A549 (cell line): Measurements from ENCODE around the gene HDGF. TPM values are rescaled to one million over a fixed set of nuclear protein-coding genes. Genes with fewer than 3 reads are reported as not detected.

Experiments used
- ATOH8 ChIP-seq: fragments of 250-450 bp; sonication (Bioruptor Pico); IDR thresholded peaks from 2 replicates; pipeline ENCODE4 v1.5.0; 2020; ENCODE audit warnings: low read depth, mild to moderate bottlenecking, moderate library complexity
- CBX2 ChIP-seq: fragments of 200-600 bp; sonication (generic); IDR thresholded peaks from 2 replicates; pipeline ENCODE4 v1.6.1; 2016; ENCODE audit warnings: low read depth, mild to moderate bottlenecking, borderline replicate concordance
- CBX8 ChIP-seq: fragments of 200-600 bp; sonication (generic); IDR thresholded peaks from 2 replicates; pipeline ENCODE4 v1.6.1; 2016
- CHD4 ChIP-seq: fragments of 200-600 bp; sonication (generic); IDR thresholded peaks from 2 replicates; pipeline ENCODE4 v1.6.1; 2016; ENCODE audit warnings: antibody characterized with exemption, mild to moderate bottlenecking, borderline replicate concordance
- E2F6 ChIP-seq: IDR thresholded peaks from 2 replicates; pipeline ENCODE4 v1.6.1; 2012; ENCODE audit warnings: low read depth, borderline replicate concordance
- FOSB ChIP-seq: fragments of 250-450 bp; sonication (Bioruptor Pico); IDR thresholded peaks from 2 replicates; pipeline ENCODE4 v1.5.0; 2020; ENCODE audit warnings: mild to moderate bottlenecking, moderate library complexity
- FOSL2 ChIP-seq, 2 experiments: fragments of 450-650 bp in 1 of 2; fragments of >200 bp in 1 of 2; sonication (Bioruptor Twin) in 1 of 2; formaldehyde crosslinking; IDR thresholded peaks; 2 replicates each; pipeline versions ENCODE4 v1.5.0 to v1.6.1; 2016 to 2020; ENCODE audit warnings: mild to moderate bottlenecking in 1 of 2, moderate library complexity in 1 of 2
- FOXS1 ChIP-seq: fragments of 250-450 bp; sonication (Bioruptor Pico); IDR thresholded peaks from 2 replicates; pipeline ENCODE4 v1.5.0; 2020; ENCODE audit warnings: mild to moderate bottlenecking, moderate library complexity
- GATA3 ChIP-seq: IDR thresholded peaks from 2 replicates; pipeline ENCODE4 v1.6.1; 2012; ENCODE audit warnings: borderline replicate concordance
- HDAC2 ChIP-seq: fragments of 200-600 bp; sonication (generic); IDR thresholded peaks from 2 replicates; pipeline ENCODE4 v1.6.1; 2016
- HOXB5 ChIP-seq: fragments of 250-450 bp; sonication (Bioruptor Pico); IDR thresholded peaks from 2 replicates; pipeline ENCODE4 v1.5.0; 2020; ENCODE audit warnings: mild to moderate bottlenecking, moderate library complexity
- JUN ChIP-seq, 2 experiments: fragments of >200 bp; sonication (Bioruptor Twin); formaldehyde crosslinking; IDR thresholded peaks; 2 replicates in 1 of 2; 3 replicates in 1 of 2; pipeline ENCODE4 v1.6.1; 2016 to 2017
- JUNB ChIP-seq: fragments of >200 bp; sonication (Bioruptor Twin); formaldehyde crosslinking; IDR thresholded peaks from 2 replicates; pipeline ENCODE4 v1.6.1; 2016
- KDM1A ChIP-seq: fragments of 200-600 bp; sonication (generic); IDR thresholded peaks from 2 replicates; pipeline ENCODE4 v1.6.1; 2016; ENCODE audit warnings: low read depth, mild to moderate bottlenecking
- KDM5A ChIP-seq: fragments of 200-600 bp; sonication (generic); IDR thresholded peaks from 2 replicates; pipeline ENCODE4 v1.6.1; 2016; ENCODE audit warnings: antibody characterized with exemption, mild to moderate bottlenecking
- MAFK ChIP-seq: fragments of 450-650 bp; IDR thresholded peaks from 2 replicates; pipeline ENCODE4 v1.6.1; 2014; ENCODE audit not compliant: partially characterized antibody
- MAX ChIP-seq: IDR thresholded peaks from 2 replicates; pipeline ENCODE4 v1.6.1; 2012
- MYC ChIP-seq: IDR thresholded peaks from 2 replicates; pipeline ENCODE4 v1.6.1; 2012; ENCODE audit warnings: mild to moderate bottlenecking, inconsistent platforms, low read length, improper control_type of control experiment, borderline replicate concordance
- NPAS2 ChIP-seq: fragments of 250-450 bp; sonication (Bioruptor Pico); IDR thresholded peaks from 2 replicates; pipeline ENCODE4 v1.8.0; 2022; ENCODE audit warnings: mild to moderate bottlenecking, moderate library complexity, borderline replicate concordance
- NR3C1 ChIP-seq: fragments of >200 bp; sonication (Bioruptor Twin); formaldehyde crosslinking; IDR thresholded peaks from 3 replicates; pipeline ENCODE4 v1.6.1; 2017
- PHF8 ChIP-seq: fragments of 200-600 bp; sonication (generic); IDR thresholded peaks from 2 replicates; pipeline ENCODE4 v1.6.1; 2016; ENCODE audit warnings: low read depth, mild to moderate bottlenecking, antibody characterized with exemption, moderate library complexity, borderline replicate concordance
- POLR2A ChIP-seq: IDR thresholded peaks from 2 replicates; pipeline ENCODE4 v1.6.1; 2012; ENCODE audit warnings: mild to moderate bottlenecking, low read length
- RAD21 ChIP-seq, 2 experiments: fragments of >200 bp in 1 of 2; sonication (Bioruptor Twin) in 1 of 2; formaldehyde crosslinking in 1 of 2; IDR thresholded peaks in 1 of 2; conservative IDR thresholded peaks in 1 of 2; 2 replicates in 1 of 2; 3 replicates in 1 of 2; pipeline ENCODE4 v1.6.1; 2012 to 2018; ENCODE audit warnings: inconsistent platforms in 1 of 2
- RARB ChIP-seq: fragments of 250-450 bp; sonication (Bioruptor Pico); IDR thresholded peaks from 2 replicates; pipeline ENCODE4 v1.8.0; 2021; ENCODE audit warnings: mild to moderate bottlenecking, moderate library complexity
- REST ChIP-seq: fragments of 200-600 bp; sonication (generic); IDR thresholded peaks from 2 replicates; pipeline ENCODE4 v1.6.1; 2016; ENCODE audit warnings: antibody characterized with exemption, mild to moderate bottlenecking, moderate library complexity
- SMC3 ChIP-seq: fragments of >200 bp; sonication (Bioruptor Twin); formaldehyde crosslinking; IDR thresholded peaks from 3 replicates; pipeline ENCODE4 v1.6.1; 2018; ENCODE audit warnings: inconsistent platforms
- SREBF2 ChIP-seq: fragments of 450-650 bp; IDR thresholded peaks from 2 replicates; pipeline ENCODE4 v1.6.1; 2014; ENCODE audit warnings: mild to moderate bottlenecking, moderate library complexity
- USF2 ChIP-seq: fragments of 450-650 bp; IDR thresholded peaks from 2 replicates; pipeline ENCODE4 v1.6.1; 2014; ENCODE audit warnings: antibody characterized with exemption
- ZC3H11A ChIP-seq: fragments of 450-650 bp; IDR thresholded peaks from 2 replicates; pipeline ENCODE4 v1.6.1; 2014; ENCODE audit warnings: antibody characterized with exemption, mild to moderate bottlenecking
- ZNF302 ChIP-seq: fragments of 250-450 bp; sonication (Bioruptor Pico); IDR thresholded peaks from 2 replicates; pipeline ENCODE4 v1.9.0; 2021; ENCODE audit warnings: inconsistent platforms, mild to moderate bottlenecking, moderate library complexity
- polyA plus RNA-seq, 4 experiments: library from polyadenylated mRNA; depleted of rRNA in 3 of 4; stranded (reverse); fragments of >200 nt; fragmentation: RNase III in 1 of 4; extraction: RNeasy Plus Mini Kit Qiagen cat#74134 plus additional on column Dnase treatment in 1 of 4; gene quantifications; 2 replicates in 3 of 4; 3 replicates in 1 of 4; pipeline ENCODE4 v1.2.3, GENCODE V29; 2011 to 2017
- TF ChIP-seq, protein P1 (sequence below): fragments of >200 bp; sonication (Bioruptor Twin); formaldehyde crosslinking; IDR thresholded peaks from 2 replicates; pipeline ENCODE4 v1.6.1; 2016
- TF ChIP-seq, protein P2 (sequence below): IDR thresholded peaks from 2 replicates; pipeline ENCODE4 v1.6.1; 2012
- TF ChIP-seq, protein P3 (sequence below): fragments of >200 bp; sonication (Bioruptor Twin); formaldehyde crosslinking; IDR thresholded peaks from 3 replicates; pipeline ENCODE4 v1.6.1; 2016

Gene HDGF
- polyA plus RNA-seq, 2 of the 4 experiments (the other 2 are of a cell fraction): 299 to 428 TPM

DNA sequence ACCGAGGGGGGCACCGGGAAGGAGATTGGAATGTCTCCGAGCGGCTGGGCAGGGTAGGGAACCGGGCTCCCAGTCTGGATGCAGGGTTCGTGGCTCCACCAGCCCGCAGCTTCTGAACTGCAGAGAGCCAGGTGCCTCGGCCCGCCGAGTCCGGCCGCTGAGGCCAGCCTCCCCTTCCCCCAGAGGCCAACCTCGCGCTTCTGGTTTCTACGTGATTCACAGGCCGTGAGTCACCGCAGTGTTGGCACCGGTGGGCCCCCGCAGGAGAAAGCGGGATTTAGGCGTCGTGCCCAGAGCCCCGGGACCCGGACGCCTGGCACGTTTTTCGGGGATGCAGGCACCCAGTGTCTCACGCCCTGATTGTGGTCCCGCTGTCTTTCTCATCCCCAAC is 46.5 kb downstream of the HDGF start (continued):
- TF ChIP-seq, protein P1, sequence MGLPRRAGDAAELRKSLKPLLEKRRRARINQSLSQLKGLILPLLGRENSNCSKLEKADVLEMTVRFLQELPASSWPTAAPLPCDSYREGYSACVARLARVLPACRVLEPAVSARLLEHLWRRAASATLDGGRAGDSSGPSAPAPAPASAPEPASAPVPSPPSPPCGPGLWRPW: no peak
- no peak for TF ChIP-seq KDM1A
- TF ChIP-seq MAFK: no peak
- peak; percentile 41; the same call in 1 of the 2 replicates for TF ChIP-seq FOSL2 (IDR thresholded peaks at IDR 0.05)
- TF ChIP-seq FOSL2 (CRISPR knock-in tag; IDR thresholded peaks at IDR 0.05): peak; percentile 85
- no peak for TF ChIP-seq CBX8
- TF ChIP-seq MAX: peak; percentile 89
- TF ChIP-seq NR3C1: no peak
- TF ChIP-seq GATA3: no peak; the same call in 1 of the 2 replicates
- TF ChIP-seq JUNB: no peak
- no peak for TF ChIP-seq HOXB5 (CRISPR knock-in tag)
- TF ChIP-seq FOXS1 (CRISPR knock-in tag): no peak
- TF ChIP-seq SMC3: no peak
- TF ChIP-seq NPAS2: no peak
- no peak for TF ChIP-seq ATOH8 (CRISPR knock-in tag)
- no peak for TF ChIP-seq FOSB (CRISPR knock-in tag)
- no peak for TF ChIP-seq ZNF302 (CRISPR knock-in tag)
- no peak for TF ChIP-seq RAD21 (conservative IDR thresholded peaks at IDR 0.05 in 1 of 2, IDR thresholded peaks at IDR 0.05 in 1 of 2)
- no peak for TF ChIP-seq CHD4
- 0 out of 5 replicates have a peak, but pooled peaks of 1 of the 2 experiments have one; percentile 27 for TF ChIP-seq JUN (IDR thresholded peaks at IDR 0.05)
- peak; percentile 95 for TF ChIP-seq E2F6
- no peak for TF ChIP-seq POLR2A
- TF ChIP-seq, protein P2, sequence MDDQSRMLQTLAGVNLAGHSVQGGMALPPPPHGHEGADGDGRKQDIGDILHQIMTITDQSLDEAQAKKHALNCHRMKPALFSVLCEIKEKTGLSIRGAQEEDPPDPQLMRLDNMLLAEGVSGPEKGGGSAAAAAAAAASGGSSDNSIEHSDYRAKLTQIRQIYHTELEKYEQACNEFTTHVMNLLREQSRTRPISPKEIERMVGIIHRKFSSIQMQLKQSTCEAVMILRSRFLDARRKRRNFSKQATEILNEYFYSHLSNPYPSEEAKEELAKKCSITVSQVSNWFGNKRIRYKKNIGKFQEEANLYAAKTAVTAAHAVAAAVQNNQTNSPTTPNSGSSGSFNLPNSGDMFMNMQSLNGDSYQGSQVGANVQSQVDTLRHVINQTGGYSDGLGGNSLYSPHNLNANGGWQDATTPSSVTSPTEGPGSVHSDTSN: no peak
- TF ChIP-seq CBX2: no peak
- TF ChIP-seq KDM5A: no peak
- no peak for TF ChIP-seq REST
- no peak for TF ChIP-seq USF2
- no peak for TF ChIP-seq RARB (CRISPR knock-in tag)
- TF ChIP-seq, protein P3, sequence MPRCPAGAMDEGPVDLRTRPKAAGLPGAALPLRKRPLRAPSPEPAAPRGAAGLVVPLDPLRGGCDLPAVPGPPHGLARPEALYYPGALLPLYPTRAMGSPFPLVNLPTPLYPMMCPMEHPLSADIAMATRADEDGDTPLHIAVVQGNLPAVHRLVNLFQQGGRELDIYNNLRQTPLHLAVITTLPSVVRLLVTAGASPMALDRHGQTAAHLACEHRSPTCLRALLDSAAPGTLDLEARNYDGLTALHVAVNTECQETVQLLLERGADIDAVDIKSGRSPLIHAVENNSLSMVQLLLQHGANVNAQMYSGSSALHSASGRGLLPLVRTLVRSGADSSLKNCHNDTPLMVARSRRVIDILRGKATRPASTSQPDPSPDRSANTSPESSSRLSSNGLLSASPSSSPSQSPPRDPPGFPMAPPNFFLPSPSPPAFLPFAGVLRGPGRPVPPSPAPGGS: no peak
- no peak for TF ChIP-seq HDAC2
- no peak for TF ChIP-seq MYC
- no peak for TF ChIP-seq PHF8
- TF ChIP-seq ZC3H11A: no peak
- TF ChIP-seq SREBF2: no peak
